Measurements from ENCODE around the gene ATP6V0C. TPM values are rescaled to one million over a fixed set of nuclear protein-coding genes. Genes with fewer than 3 reads are reported as not detected.

Gene ATP6V0C
- total and polyA plus RNA-seq, 2 of the 13 experiments (the other 11 are each of a cell fraction or from before 2014, with no cell fraction given), result 10.4 to 20.1 TPM

DNA sequence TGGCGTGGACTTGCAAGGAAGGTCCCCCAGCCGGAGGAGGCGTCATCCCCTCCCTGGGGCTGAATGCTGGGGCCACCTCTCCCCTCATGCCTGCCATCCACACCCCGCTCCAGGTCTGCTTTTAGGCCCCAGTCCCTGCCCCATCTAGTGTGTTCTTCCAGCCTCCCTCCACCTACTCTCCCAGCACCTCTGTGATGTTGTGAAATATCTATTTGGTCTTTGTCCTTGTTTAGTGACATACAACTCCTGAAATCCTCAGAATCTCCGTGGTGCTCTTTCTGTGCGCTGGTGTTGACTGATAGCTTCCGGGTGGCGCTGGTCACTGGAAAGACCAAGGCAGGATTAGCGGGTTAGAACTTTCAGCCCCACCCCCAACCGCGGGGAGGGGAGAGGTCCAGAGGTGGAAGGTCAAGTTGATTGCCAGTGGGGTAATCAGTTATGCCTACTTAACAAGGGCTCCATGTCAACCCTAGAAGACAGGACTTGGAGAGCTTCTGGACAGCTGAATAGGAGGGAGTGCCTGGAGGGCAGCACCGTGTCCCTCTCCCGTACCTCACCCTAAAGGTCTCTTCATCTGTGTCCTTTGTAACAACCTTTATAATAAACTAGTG is 28.7 kb upstream of the ATP6V0C start (continued):
- no peak for TF ChIP-seq SNAPC4 (CRISPR knock-in tag; IDR thresholded peaks at IDR 0.05)
- TF ChIP-seq ZEB1 (IDR thresholded peaks at IDR 0.05; ENCODE audit: insufficient replicate concordance, low read depth), result no peak
- peak; percentile 58; the same call in 1 of the 2 replicates for TF ChIP-seq ZNF556 (CRISPR knock-in tag; IDR thresholded peaks at IDR 0.05; ENCODE audit: borderline replicate concordance)
- peak; percentile 70; the same call in 1 of the 2 replicates for TF ChIP-seq NFKBIZ (CRISPR knock-in tag; IDR thresholded peaks at IDR 0.05)
- no peak for TF ChIP-seq LCORL (IDR thresholded peaks at IDR 0.05)
- peak; percentile 89 for TF ChIP-seq LCORL (CRISPR knock-in tag; IDR thresholded peaks at IDR 0.05)
- peak; percentile 81 for TF ChIP-seq GABPB1 (CRISPR knock-in tag; IDR thresholded peaks at IDR 0.05)
- peak; percentile 59; the same call in 1 of the 2 replicates for TF ChIP-seq ZNF292 (CRISPR knock-in tag; IDR thresholded peaks at IDR 0.05; ENCODE audit: borderline replicate concordance, low read depth)
- no peak for TF ChIP-seq ZC3H4 (CRISPR knock-in tag; IDR thresholded peaks at IDR 0.05; ENCODE audit: borderline replicate concordance)
- no peak for TF ChIP-seq ZNF354B (CRISPR knock-in tag; IDR thresholded peaks at IDR 0.05)
- no peak for TF ChIP-seq ZNF782 (CRISPR knock-in tag; IDR thresholded peaks at IDR 0.05; ENCODE audit: borderline replicate concordance)
- TF ChIP-seq CC2D1A (CRISPR knock-in tag; IDR thresholded peaks at IDR 0.05), result no peak
- TF ChIP-seq GATAD2A (CRISPR knock-in tag; IDR thresholded peaks at IDR 0.05), result peak; percentile 81
- TF ChIP-seq CREM (IDR thresholded peaks at IDR 0.05), result peak; percentile 69
- no peak for TF ChIP-seq CREM (CRISPR knock-in tag; IDR thresholded peaks at IDR 0.05)
- peak; percentile 71; the same call in 1 of the 2 replicates for TF ChIP-seq ZNF331 (CRISPR knock-in tag; IDR thresholded peaks at IDR 0.05)
- TF ChIP-seq, protein P1, sequence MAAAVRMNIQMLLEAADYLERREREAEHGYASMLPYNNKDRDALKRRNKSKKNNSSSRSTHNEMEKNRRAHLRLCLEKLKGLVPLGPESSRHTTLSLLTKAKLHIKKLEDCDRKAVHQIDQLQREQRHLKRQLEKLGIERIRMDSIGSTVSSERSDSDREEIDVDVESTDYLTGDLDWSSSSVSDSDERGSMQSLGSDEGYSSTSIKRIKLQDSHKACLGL (CRISPR knock-in tag; IDR thresholded peaks at IDR 0.05), result no peak; the same call in 1 of the 2 replicates
- peak; percentile 73 for TF ChIP-seq ZFP36L1 (CRISPR knock-in tag; IDR thresholded peaks at IDR 0.05)
- TF ChIP-seq ZNF607 (CRISPR knock-in tag; IDR thresholded peaks at IDR 0.05; ENCODE audit: borderline replicate concordance), result peak; percentile 84; the same call in 1 of the 2 replicates
- TF ChIP-seq MAFK (conservative IDR thresholded peaks at IDR 0.05 in 1 of 2, IDR thresholded peaks at IDR 0.05 in 1 of 2; ENCODE audit: low read length in 2 of 2), result no peak
- TF ChIP-seq, protein P2, sequence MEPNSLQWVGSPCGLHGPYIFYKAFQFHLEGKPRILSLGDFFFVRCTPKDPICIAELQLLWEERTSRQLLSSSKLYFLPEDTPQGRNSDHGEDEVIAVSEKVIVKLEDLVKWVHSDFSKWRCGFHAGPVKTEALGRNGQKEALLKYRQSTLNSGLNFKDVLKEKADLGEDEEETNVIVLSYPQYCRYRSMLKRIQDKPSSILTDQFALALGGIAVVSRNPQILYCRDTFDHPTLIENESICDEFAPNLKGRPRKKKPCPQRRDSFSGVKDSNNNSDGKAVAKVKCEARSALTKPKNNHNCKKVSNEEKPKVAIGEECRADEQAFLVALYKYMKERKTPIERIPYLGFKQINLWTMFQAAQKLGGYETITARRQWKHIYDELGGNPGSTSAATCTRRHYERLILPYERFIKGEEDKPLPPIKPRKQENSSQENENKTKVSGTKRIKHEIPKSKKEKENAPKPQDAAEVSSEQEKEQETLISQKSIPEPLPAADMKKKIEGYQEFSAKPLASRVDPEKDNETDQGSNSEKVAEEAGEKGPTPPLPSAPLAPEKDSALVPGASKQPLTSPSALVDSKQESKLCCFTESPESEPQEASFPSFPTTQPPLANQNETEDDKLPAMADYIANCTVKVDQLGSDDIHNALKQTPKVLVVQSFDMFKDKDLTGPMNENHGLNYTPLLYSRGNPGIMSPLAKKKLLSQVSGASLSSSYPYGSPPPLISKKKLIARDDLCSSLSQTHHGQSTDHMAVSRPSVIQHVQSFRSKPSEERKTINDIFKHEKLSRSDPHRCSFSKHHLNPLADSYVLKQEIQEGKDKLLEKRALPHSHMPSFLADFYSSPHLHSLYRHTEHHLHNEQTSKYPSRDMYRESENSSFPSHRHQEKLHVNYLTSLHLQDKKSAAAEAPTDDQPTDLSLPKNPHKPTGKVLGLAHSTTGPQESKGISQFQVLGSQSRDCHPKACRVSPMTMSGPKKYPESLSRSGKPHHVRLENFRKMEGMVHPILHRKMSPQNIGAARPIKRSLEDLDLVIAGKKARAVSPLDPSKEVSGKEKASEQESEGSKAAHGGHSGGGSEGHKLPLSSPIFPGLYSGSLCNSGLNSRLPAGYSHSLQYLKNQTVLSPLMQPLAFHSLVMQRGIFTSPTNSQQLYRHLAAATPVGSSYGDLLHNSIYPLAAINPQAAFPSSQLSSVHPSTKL (CRISPR knock-in tag; IDR thresholded peaks at IDR 0.05), result peak; percentile 82
- 0 out of 2 replicates have a peak, but pooled peaks have one; percentile 23 for TF ChIP-seq ZNF24 (IDR thresholded peaks at IDR 0.05)
- TF ChIP-seq NFIC (IDR thresholded peaks at IDR 0.05; ENCODE audit: low read length), result no peak
